ENCODE results near the gene OXGR1. TPM values are rescaled to one million over a fixed set of nuclear protein-coding genes. Genes with fewer than 3 reads are reported as not detected.

OXGR1 gene
- total RNA-seq, 1 donor from 2014 or later, result 0.88 TPM

- Histone ChIP-seq H3F3A (ENCODE audit: low read depth) (no peaks in the 10 kb centered on the region), H3K4me1 (no peaks in the 10 kb centered on the region), H3K4me3 (no peak overlapping the region), H3K9me3 (ENCODE audit: low read depth) (no peaks in the 10 kb centered on the region), H3K79me2 (ENCODE audit: low read depth) (no peaks in the 10 kb centered on the region), H3K36me3 (no peaks in the 10 kb centered on the region), H2AFZ (replicated peaks) (no peak overlapping the region), H4K20me1 (ENCODE audit: low read depth) (no peaks in the 10 kb centered on the region), H3K9ac (no peak overlapping the region), H3K27me3 (no peaks in the 10 kb centered on the region), H3K4me2 (no peak overlapping the region), H3K27ac (no peak overlapping the region)
- Mint-ChIP-seq H3K27me3 (ENCODE audit: insufficient read depth, low read depth) (peaks cover 2% of the 10 kb centered on the region), H3K4me1 (no peaks in the 10 kb centered on the region), H3K27ac (no peak overlapping the region), H3K4me3 (no peak overlapping the region), H3K36me3 (no peaks in the 10 kb centered on the region), H3K9me3 (no peaks in the 10 kb centered on the region)
- DNase-seq (ENCODE audit: low spot score), result no peak
- TF ChIP-seq EZH2 (IDR thresholded peaks at IDR 0.05), result no peak
- TF ChIP-seq EZH2phosphoT487 (IDR thresholded peaks at IDR 0.05), result no peak
- TF ChIP-seq CTCF (IDR thresholded peaks at IDR 0.05), result no peak
These were observed 41.7 kb downstream of the OXGR1 start for GRCh38 chr13:96952595-96952994.

- Histone ChIP-seq H3F3A (ENCODE audit: low read depth) (no peaks in the 10 kb centered on the region), H3K27ac (no peak overlapping the region), H3K79me2 (ENCODE audit: low read depth) (no peaks in the 10 kb centered on the region), H3K4me3 (no peak overlapping the region), H3K36me3 (no peaks in the 10 kb centered on the region), H3K4me2 (no peak overlapping the region), H2AFZ (replicated peaks) (no peak overlapping the region), H3K27me3 (no peaks in the 10 kb centered on the region), H4K20me1 (ENCODE audit: low read depth) (no peaks in the 10 kb centered on the region), H3K9me3 (ENCODE audit: low read depth) (no peaks in the 10 kb centered on the region), H3K9ac (no peak overlapping the region), H3K4me1 (peaks cover under 1% of the 10 kb centered on the region)
- Mint-ChIP-seq H3K27me3 (ENCODE audit: insufficient read depth, low read depth) (peaks cover 13% of the 10 kb centered on the region), H3K9me3 (peaks cover 4% of the 10 kb centered on the region), H3K36me3 (no peaks in the 10 kb centered on the region), H3K4me3 (no peak overlapping the region), H3K4me1 (no peaks in the 10 kb centered on the region), H3K27ac (no peak overlapping the region)
- no peak for TF ChIP-seq EZH2phosphoT487 (IDR thresholded peaks at IDR 0.05)
- no peak for TF ChIP-seq CTCF (IDR thresholded peaks at IDR 0.05)
- no peak for TF ChIP-seq EZH2 (IDR thresholded peaks at IDR 0.05)
- no peak for DNase-seq (ENCODE audit: low spot score)
These were observed 46.1 kb downstream of the OXGR1 start for GRCh38 chr13:96948127-96948526.

- Histone ChIP-seq H3K9me3 (ENCODE audit: low read depth) (no peaks in the 10 kb centered on the region), H3K36me3 (no peaks in the 10 kb centered on the region), H3K4me1 (peaks cover 7% of the 10 kb centered on the region), H3K27ac (no peak overlapping the region), H3K9ac (no peak overlapping the region), H3K4me3 (no peak overlapping the region), H3K4me2 (no peak overlapping the region), H3F3A (ENCODE audit: low read depth) (peaks cover 5% of the 10 kb centered on the region), H2AFZ (replicated peaks) (no peak overlapping the region), H3K27me3 (no peaks in the 10 kb centered on the region), H4K20me1 (ENCODE audit: low read depth) (no peaks in the 10 kb centered on the region), H3K79me2 (ENCODE audit: low read depth) (no peaks in the 10 kb centered on the region)
- H3K27ac Mint-ChIP-seq, result no peak overlapping the region
- H3K9me3 Mint-ChIP-seq, result peaks cover 5% of the 10 kb centered on the region
- no peak overlapping the region for H3K4me3 Mint-ChIP-seq
- TF ChIP-seq EZH2phosphoT487 (IDR thresholded peaks at IDR 0.05) (no peak), EZH2 (IDR thresholded peaks at IDR 0.05) (no peak), CTCF (IDR thresholded peaks at IDR 0.05) (no peak)
- H3K36me3 Mint-ChIP-seq, result no peaks in the 10 kb centered on the region
- no peak for DNase-seq (ENCODE audit: low spot score)
- H3K4me1 Mint-ChIP-seq, result peaks cover 5% of the 10 kb centered on the region
- peaks cover 13% of the 10 kb centered on the region for H3K27me3 Mint-ChIP-seq (ENCODE audit: insufficient read depth, low read depth)
These were observed 46.8 kb downstream of the OXGR1 start for GRCh38 chr13:96947343-96947910.
